ENCODE results near the gene STRIP1.
"Not testable (repeated sequence)": the region's sequence is repeated elsewhere in the genome, so short reads cannot be mapped to it uniquely, and the experiment has no call there.

STRIP1 gene

DNA sequence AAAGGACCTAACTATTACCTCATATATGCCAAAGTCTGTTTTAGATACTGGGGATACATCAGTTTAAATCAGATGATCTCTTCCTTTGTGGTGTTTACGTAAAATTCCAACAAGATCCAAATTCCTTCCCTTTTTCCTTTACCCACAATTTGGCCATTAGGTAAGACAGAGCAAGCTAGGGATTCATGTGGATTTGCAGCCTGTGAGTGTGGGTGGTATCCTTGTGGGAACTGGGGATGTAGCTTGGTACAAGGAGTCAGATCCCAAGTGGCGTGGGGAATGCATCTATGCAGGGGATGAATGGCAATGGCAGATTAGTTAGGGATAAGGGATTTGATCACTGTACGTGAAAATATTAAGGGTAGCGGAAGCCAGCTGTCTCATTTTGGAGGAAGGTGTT is 9.8 kb upstream of the STRIP1 start:
- Mint-ChIP-seq H3K4me3 (no peak overlapping the region), H3K9me3 (no peaks in the 10 kb centered on the region), H3K27ac (no peak overlapping the region), H3K36me3 (ENCODE audit: low read depth) (peaks cover 51% of the 10 kb centered on the region), H3K4me1 (no peaks in the 10 kb centered on the region), H3K27me3 (ENCODE audit: low read depth) (no peaks in the 10 kb centered on the region)
- TF ChIP-seq, protein P1, sequence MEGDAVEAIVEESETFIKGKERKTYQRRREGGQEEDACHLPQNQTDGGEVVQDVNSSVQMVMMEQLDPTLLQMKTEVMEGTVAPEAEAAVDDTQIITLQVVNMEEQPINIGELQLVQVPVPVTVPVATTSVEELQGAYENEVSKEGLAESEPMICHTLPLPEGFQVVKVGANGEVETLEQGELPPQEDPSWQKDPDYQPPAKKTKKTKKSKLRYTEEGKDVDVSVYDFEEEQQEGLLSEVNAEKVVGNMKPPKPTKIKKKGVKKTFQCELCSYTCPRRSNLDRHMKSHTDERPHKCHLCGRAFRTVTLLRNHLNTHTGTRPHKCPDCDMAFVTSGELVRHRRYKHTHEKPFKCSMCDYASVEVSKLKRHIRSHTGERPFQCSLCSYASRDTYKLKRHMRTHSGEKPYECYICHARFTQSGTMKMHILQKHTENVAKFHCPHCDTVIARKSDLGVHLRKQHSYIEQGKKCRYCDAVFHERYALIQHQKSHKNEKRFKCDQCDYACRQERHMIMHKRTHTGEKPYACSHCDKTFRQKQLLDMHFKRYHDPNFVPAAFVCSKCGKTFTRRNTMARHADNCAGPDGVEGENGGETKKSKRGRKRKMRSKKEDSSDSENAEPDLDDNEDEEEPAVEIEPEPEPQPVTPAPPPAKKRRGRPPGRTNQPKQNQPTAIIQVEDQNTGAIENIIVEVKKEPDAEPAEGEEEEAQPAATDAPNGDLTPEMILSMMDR (IDR thresholded peaks at IDR 0.05; ENCODE audit: unreplicated experiment in 3 of 3), result no peak

DNA sequence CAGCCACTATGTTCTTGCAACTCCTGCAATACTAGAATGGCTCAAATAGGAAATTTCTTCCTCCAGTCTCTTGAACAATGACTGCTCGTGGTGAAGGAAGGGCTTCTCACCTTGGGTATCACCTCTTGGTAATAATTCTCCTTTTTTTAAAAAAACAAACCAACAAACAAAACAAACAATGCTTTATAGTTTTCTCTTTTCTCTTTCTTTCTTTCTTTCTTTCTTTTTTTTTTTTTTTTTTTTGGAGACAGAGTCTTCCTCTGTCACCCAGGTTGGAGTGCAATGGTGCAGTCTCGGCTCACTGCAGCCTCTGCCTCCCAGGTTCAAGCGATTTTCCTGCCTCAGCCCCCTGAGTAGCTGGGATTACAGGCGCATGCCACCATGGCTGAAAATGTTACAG is 3.7 kb upstream of the STRIP1 start:
- H3K27ac Mint-ChIP-seq, result peak overlapping the region; percentile 35 to 80 (median 64)
- H3K27me3 Mint-ChIP-seq (ENCODE audit: low read depth); H3K4me3 Mint-ChIP-seq; H3K36me3 Mint-ChIP-seq (ENCODE audit: low read depth); H3K9me3 Mint-ChIP-seq: not testable (repeated sequence)
- H3K4me1 Mint-ChIP-seq, result peaks cover 18% of the 10 kb centered on the region

DNA sequence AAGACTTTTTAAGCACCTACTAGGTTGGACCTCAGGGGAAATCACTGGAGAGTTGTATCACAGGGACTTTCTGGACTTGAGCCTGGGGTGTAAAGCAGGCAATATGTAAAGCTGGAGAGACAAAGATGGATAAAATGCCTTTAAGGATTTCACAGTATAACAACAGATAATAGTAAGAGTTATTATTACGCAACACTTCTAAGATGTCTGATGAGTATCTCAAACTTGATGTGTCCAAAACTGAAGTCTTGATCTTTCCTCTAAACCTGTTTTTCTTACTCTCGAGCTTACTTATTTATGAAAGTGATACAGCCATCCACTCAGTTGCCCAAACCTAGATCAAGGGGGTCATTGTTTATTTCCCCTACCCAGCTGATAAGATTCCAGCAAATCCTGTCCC is 2.1 kb upstream of the STRIP1 start:
- TF ChIP-seq, protein P1 (IDR thresholded peaks at IDR 0.05; ENCODE audit: unreplicated experiment in 3 of 3), result no peak
- no peak overlapping the region for H3K27ac Mint-ChIP-seq
- peaks cover 3% of the 10 kb centered on the region for H3K36me3 Mint-ChIP-seq (ENCODE audit: low read depth)
- H3K4me1 Mint-ChIP-seq, result peaks cover 19% of the 10 kb centered on the region
- H3K9me3 Mint-ChIP-seq, result no peaks in the 10 kb centered on the region
- peak overlapping the region in 1 of 3 experiments; percentile 7 for H3K4me3 Mint-ChIP-seq
- peaks cover 5% of the 10 kb centered on the region for H3K27me3 Mint-ChIP-seq (ENCODE audit: low read depth)

DNA sequence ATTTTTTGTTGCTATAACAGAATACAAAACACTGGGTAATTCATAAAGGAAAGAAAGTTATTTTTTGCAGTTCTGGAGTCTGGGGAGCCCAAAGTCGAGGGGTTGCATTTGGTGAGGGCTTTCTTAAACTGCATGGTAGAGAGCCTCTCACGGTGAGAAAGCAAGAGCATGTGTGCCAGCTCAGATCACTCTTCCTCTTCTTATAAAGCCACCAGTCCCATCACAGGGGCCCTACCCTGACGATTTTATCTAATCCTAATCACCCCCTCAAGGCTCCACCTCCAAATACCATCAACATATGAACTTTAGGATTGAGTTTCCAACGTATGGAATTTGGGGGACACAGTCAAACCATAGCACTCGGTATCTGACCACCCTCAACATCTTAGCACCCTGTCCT is 1.0 kb upstream of the STRIP1 start:
- peak overlapping the region; percentile 87 to 96 (median 94) for H3K27ac Mint-ChIP-seq
- TF ChIP-seq, protein P1 (IDR thresholded peaks at IDR 0.05; ENCODE audit: unreplicated experiment in 3 of 3), result no peak
- peaks cover 9% of the 10 kb centered on the region for H3K36me3 Mint-ChIP-seq (ENCODE audit: low read depth)
- peaks cover 5% of the 10 kb centered on the region for H3K27me3 Mint-ChIP-seq (ENCODE audit: low read depth)
- H3K4me1 Mint-ChIP-seq, result peaks cover 19% of the 10 kb centered on the region
- no peaks in the 10 kb centered on the region for H3K9me3 Mint-ChIP-seq
- peak overlapping the region in 2 of 3 experiments; percentile 99 to 100 for H3K4me3 Mint-ChIP-seq

DNA sequence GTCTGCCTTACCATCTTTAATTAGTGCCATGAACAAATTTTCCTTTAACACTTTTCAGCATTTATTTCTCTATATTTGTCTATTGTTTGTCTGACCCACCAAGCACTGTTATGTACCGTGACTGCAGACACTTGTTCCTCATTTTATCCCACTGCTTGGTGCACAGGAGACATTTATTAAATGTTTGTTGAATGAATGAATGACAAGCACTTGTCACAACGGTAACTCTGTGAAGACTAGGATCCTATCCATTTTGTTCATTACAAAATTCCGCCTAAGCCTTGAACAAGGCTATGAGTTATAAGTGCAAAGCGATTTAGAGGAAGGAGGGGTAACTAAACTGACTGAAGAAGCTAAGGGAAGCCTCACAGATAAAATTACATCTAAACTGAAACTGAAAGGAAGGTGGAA is 379 bp upstream of the STRIP1 start:
- Mint-ChIP-seq H3K4me1 (peaks cover 19% of the 10 kb centered on the region), H3K36me3 (ENCODE audit: low read depth) (peaks cover 15% of the 10 kb centered on the region), H3K9me3 (no peaks in the 10 kb centered on the region), H3K4me3 (peak overlapping the region; percentile 93 to 100 (median 99)), H3K27me3 (ENCODE audit: low read depth) (peaks cover 5% of the 10 kb centered on the region), H3K27ac (peak overlapping the region; percentile 87 to 96 (median 94))
- TF ChIP-seq, protein P1 (IDR thresholded peaks at IDR 0.05; ENCODE audit: unreplicated experiment in 3 of 3), result no peak

DNA sequence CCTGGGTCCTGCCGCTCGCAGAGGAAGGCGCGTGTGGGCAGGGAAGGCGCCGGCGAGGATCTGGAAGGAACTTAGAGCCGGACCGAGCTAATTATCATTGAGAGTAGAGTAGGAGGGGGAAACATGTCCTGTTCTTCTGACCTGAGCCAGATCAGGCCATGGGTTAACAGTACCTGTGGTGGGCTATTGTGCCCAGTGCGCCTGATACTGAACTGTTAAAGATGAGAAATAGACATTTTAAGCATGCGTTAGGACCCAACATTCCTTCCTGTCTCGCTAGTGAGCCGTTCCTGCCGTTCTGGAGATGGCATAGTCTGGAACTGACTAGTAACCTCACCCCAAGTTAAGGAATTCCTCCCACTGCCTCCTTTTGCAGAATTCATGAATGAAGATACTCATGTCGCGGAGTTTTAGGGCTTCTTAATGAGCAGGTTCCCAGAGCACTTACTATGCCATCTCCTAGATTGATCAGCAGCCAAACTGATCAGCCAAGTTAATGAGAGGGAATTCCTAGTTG is 870 bp downstream of the STRIP1 start:
- H3K9me3 Mint-ChIP-seq, result no peaks in the 10 kb centered on the region
- TF ChIP-seq, protein P1 (IDR thresholded peaks at IDR 0.05; ENCODE audit: unreplicated experiment in 3 of 3), result no peak
- peaks cover 26% of the 10 kb centered on the region for H3K36me3 Mint-ChIP-seq (ENCODE audit: low read depth)
- peaks cover 19% of the 10 kb centered on the region for H3K4me1 Mint-ChIP-seq
- peaks cover 5% of the 10 kb centered on the region for H3K27me3 Mint-ChIP-seq (ENCODE audit: low read depth)
- peak overlapping the region; percentile 93 to 94 (median 94) for H3K4me3 Mint-ChIP-seq
- H3K27ac Mint-ChIP-seq, result peak overlapping the region; percentile 24 to 94 (median 88)
